ENCODE measurements around the gene TIPIN.
"Not testable (repeated sequence)": the region's sequence is repeated elsewhere in the genome, so short reads cannot be mapped to it uniquely, and the experiment has no call there.

The TIPIN gene

GRCh38 chr15:66401130-66402021, 44.9 kb upstream of the TIPIN start:
- TF ChIP-seq CTCF (IDR thresholded peaks at IDR 0.05; ENCODE audit: borderline replicate concordance, insufficient read depth, low read depth, low read length): peak; percentile 21; the same call in 1 of the 2 replicates
- peak overlapping the region; percentile 32 for H3K4me3 ChIP-seq (ENCODE audit: low read depth, low read length)

GRCh38 chr15:66400351-66400774, 43.9 kb upstream of the TIPIN start:
- no peak overlapping the region for H3K4me3 ChIP-seq (ENCODE audit: low read depth, low read length)
- no peak for TF ChIP-seq CTCF (IDR thresholded peaks at IDR 0.05; ENCODE audit: borderline replicate concordance, insufficient read depth, low read depth, low read length)

- TF ChIP-seq CTCF (IDR thresholded peaks at IDR 0.05; ENCODE audit: borderline replicate concordance, insufficient read depth, low read depth, low read length): no peak
- no peak overlapping the region for H3K4me3 ChIP-seq (ENCODE audit: low read depth, low read length)
These were observed 42.8 kb upstream of the TIPIN start for GRCh38 chr15:66399276-66399675.

- no peak for TF ChIP-seq CTCF (IDR thresholded peaks at IDR 0.05; ENCODE audit: borderline replicate concordance, insufficient read depth, low read depth, low read length)
- H3K4me3 ChIP-seq (ENCODE audit: low read depth, low read length): no peak overlapping the region
These were observed 38.4 kb upstream of the TIPIN start for GRCh38 chr15:66394915-66395314.

- H3K4me3 ChIP-seq (ENCODE audit: low read depth, low read length): no peak overlapping the region
- no peak for TF ChIP-seq CTCF (IDR thresholded peaks at IDR 0.05; ENCODE audit: borderline replicate concordance, insufficient read depth, low read depth, low read length)
These were observed 38.0 kb upstream of the TIPIN start for GRCh38 chr15:66394472-66394871.

- H3K4me3 ChIP-seq (ENCODE audit: low read depth, low read length): not testable (repeated sequence)
These were observed 36.6 kb upstream of the TIPIN start for GRCh38 chr15:66393037-66393436.

- TF ChIP-seq CTCF (IDR thresholded peaks at IDR 0.05; ENCODE audit: borderline replicate concordance, insufficient read depth, low read depth, low read length): no peak
These were observed 34.2 kb upstream of the TIPIN start for GRCh38 chr15:66390678-66391077.

More at GRCh38 chr15:66390678-66391077, 34.2 kb upstream of the TIPIN start:
- peak overlapping the region; percentile 15 for H3K4me3 ChIP-seq (ENCODE audit: low read depth, low read length)
